Measurements from ENCODE around the gene ONECUT3. TPM values are rescaled to one million over a fixed set of nuclear protein-coding genes. Genes with fewer than 3 reads are reported as not detected.

ONECUT3 gene
- total RNA-seq, 3 donors from 2014 or later = not detected

DNA sequence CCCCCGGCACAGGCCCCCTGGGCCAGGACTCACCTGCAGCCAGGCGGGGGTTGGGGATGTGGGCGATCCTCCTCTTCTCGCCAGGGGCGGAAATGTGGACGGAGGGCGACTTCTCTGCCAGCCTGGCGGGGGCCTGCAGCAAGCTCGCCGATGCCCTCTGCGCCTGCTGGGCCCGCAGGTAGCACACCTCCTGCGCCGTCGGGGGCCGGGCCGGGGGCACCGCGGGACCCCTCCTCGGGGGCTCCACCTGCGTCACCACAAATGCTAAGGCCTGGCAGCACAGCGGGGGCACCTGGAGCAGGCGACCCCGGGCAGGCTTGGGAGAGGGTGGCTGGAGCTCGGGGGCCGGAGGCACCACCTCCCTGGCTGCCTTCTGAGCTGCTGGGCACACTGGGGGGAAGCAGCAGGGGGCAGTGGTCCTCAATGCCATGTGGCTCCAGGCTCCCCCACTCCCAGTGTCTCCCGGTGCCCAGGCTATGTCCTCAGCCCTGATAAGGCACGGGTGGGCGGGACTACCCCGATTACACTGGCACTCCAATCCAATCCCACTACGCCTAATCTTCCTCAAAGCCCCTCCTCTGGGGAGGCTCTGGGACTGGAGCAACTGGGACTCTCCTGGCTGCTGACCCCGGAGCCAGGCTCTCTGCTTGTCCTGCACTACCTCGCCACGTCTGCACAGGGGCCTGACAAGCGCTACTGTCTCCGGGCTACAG, 70.4 kb downstream of the ONECUT3 start:
- TF ChIP-seq POLR2A (IDR thresholded peaks at IDR 0.05) (no peak), POLR2AphosphoS5 (IDR thresholded peaks at IDR 0.05) (no peak), CTCF (IDR thresholded peaks at IDR 0.05) (no peak)
- H3K36me3 ChIP-seq = peaks cover 3% of the 10 kb centered on the region
- intact Hi-C loops (cut with DNase I; ENCODE audit: low total_unique reads) = no loop called here

DNA sequence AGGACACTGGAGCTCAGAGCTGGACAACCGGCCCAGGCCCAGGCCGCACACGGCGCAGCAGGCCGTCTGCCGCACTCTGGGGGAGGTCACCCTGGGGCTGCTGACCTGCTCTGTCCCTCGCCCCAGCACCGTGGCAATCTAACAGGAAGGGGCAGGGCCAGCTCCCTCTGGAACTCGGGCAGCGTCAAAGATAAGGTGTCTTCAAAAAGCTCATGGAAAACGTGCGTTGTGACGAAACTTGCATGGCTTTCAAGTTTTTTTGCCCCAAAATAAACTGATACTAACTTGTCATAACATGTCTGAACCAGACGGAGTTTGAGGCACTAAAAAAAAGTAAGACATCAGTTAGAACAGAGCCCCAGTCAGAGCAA, 70.9 kb downstream of the ONECUT3 start:
- no peaks in the 10 kb centered on the region for H3K36me3 ChIP-seq
- no peak for TF ChIP-seq POLR2AphosphoS5 (IDR thresholded peaks at IDR 0.05)
- TF ChIP-seq CTCF (IDR thresholded peaks at IDR 0.05) = no peak
- TF ChIP-seq POLR2A (IDR thresholded peaks at IDR 0.05) = no peak
- no peaks in the 10 kb centered on the region for H3K27me3 ChIP-seq
- H3K4me3 ChIP-seq = no peak overlapping the region
- intact Hi-C loops (cut with DNase I; ENCODE audit: low total_unique reads) = no loop called here
- H3K9me3 ChIP-seq = no peaks in the 10 kb centered on the region
- DNase-seq (ENCODE audit: low spot score in 2 of 2) = no peak
- no peak overlapping the region for H3K27ac ChIP-seq
- peaks cover 0 to 4% of the 10 kb centered on the region in 2 donors for H3K4me1 ChIP-seq

More for the DNA sequence above, 70.4 kb downstream of the ONECUT3 start:
- no peak overlapping the region for H3K27ac ChIP-seq
- no peaks in the 10 kb centered on the region for H3K27me3 ChIP-seq
- no peak for DNase-seq (ENCODE audit: low spot score in 2 of 2)
- no peaks in the 10 kb centered on the region for H3K9me3 ChIP-seq
- H3K4me3 ChIP-seq = no peak overlapping the region
- peaks cover 0 to 4% of the 10 kb centered on the region in 2 donors for H3K4me1 ChIP-seq

- H3K27ac ChIP-seq = no peak overlapping the region
- H3K27me3 ChIP-seq = no peaks in the 10 kb centered on the region
- H3K9me3 ChIP-seq = no peaks in the 10 kb centered on the region
- TF ChIP-seq POLR2A (IDR thresholded peaks at IDR 0.05) (no peak), CTCF (IDR thresholded peaks at IDR 0.05) (peak; percentile 86 to 94 (median 90)), POLR2AphosphoS5 (IDR thresholded peaks at IDR 0.05) (no peak)
- H3K36me3 ChIP-seq = no peaks in the 10 kb centered on the region
- peaks cover 0 to 4% of the 10 kb centered on the region in 2 donors for H3K4me1 ChIP-seq
- intact Hi-C loops (cut with DNase I; ENCODE audit: low total_unique reads) = no loop called here
- no peak overlapping the region for H3K4me3 ChIP-seq
- DNase-seq (ENCODE audit: low spot score in 2 of 2) = peak; percentile 52 to 79
These were observed 72.7 kb downstream of the ONECUT3 start for GRCh38 chr19:1825909-1826556.

- H3K4me1 ChIP-seq = peaks cover 0 to 4% of the 10 kb centered on the region in 2 donors
- H3K4me3 ChIP-seq = no peak overlapping the region
- H3K27me3 ChIP-seq = no peaks in the 10 kb centered on the region
- H3K36me3 ChIP-seq = no peaks in the 10 kb centered on the region
- TF ChIP-seq POLR2A (IDR thresholded peaks at IDR 0.05) (no peak), CTCF (IDR thresholded peaks at IDR 0.05) (no peak), POLR2AphosphoS5 (IDR thresholded peaks at IDR 0.05) (no peak)
- H3K27ac ChIP-seq = no peak overlapping the region
- H3K9me3 ChIP-seq = no peaks in the 10 kb centered on the region
- intact Hi-C loops (cut with DNase I; ENCODE audit: low total_unique reads) = no loop called here
- DNase-seq (ENCODE audit: low spot score in 2 of 2) = no peak
These were observed 73.5 kb downstream of the ONECUT3 start for GRCh38 chr19:1826557-1827521.

All from breast epithelium (tissue), 4 donors.